Endodermal cell (in vitro differentiated cells): ENCODE results near the gene CDK5R1. TPM values are rescaled to one million over a fixed set of nuclear protein-coding genes. Genes with fewer than 3 reads are reported as not detected.
A peak's percentile ranks its signal among the peaks of the same experiment; 100 is the strongest.

Experiments used
- DNase-seq: peaks from one replicate; pipeline ENCODE4 v3.0.0-alpha.2; 2017
- H3K27ac ChIP-seq: 2 replicates; pipeline ENCODE4 v1.5.1; 2013; ENCODE audit warnings: mild to moderate bottlenecking, low read depth, low read length, moderate library complexity
- H3K27me3 ChIP-seq: 2 replicates; pipeline ENCODE4 v1.6.1; 2013; ENCODE audit warnings: mild to moderate bottlenecking, low read length, moderate library complexity; ENCODE audit not compliant: insufficient read depth, control insufficient read depth, poor library complexity, severe bottlenecking
- H3K36me3 ChIP-seq: 2 replicates; pipeline ENCODE4 v1.7.0; 2013; ENCODE audit warnings: mild to moderate bottlenecking, low read length, moderate library complexity; ENCODE audit not compliant: control insufficient read depth, insufficient read depth
- H3K4me1 ChIP-seq: one replicate; pipeline ENCODE4 v1.7.0; 2013; ENCODE audit warnings: low read length; ENCODE audit not compliant: control insufficient read depth, insufficient read depth
- H3K4me3 ChIP-seq: 2 replicates; pipeline ENCODE4 v1.5.1; 2013; ENCODE audit warnings: mild to moderate bottlenecking, low read length, moderate library complexity
- H3K9ac ChIP-seq: 2 replicates; pipeline ENCODE4 v1.6.1; 2013; ENCODE audit warnings: mild to moderate bottlenecking, low read length, moderate library complexity; ENCODE audit not compliant: poor library complexity, severe bottlenecking; ENCODE audit errors: extremely low read depth
- H3K9me3 ChIP-seq: 2 replicates; pipeline ENCODE4 v1.6.1; 2013; ENCODE audit warnings: mild to moderate bottlenecking, low read length, moderate library complexity; ENCODE audit not compliant: control insufficient read depth
- H3K27ac Mint-ChIP-seq: 2 replicates; pipeline ENCODE4 v1.8.0; 2020; ENCODE audit warnings: mixed read lengths
- H3K27me3 Mint-ChIP-seq: 2 replicates; pipeline ENCODE4 v1.8.0; 2021; ENCODE audit warnings: mild to moderate bottlenecking, mixed read lengths; ENCODE audit not compliant: insufficient read depth
- H3K36me3 Mint-ChIP-seq: 2 replicates; pipeline ENCODE4 v1.8.0; 2020; ENCODE audit warnings: low read depth, mixed read lengths
- H3K4me1 Mint-ChIP-seq: 2 replicates; pipeline ENCODE4 v1.8.0; 2020; ENCODE audit warnings: mixed read lengths
- H3K4me3 Mint-ChIP-seq: 2 replicates; pipeline ENCODE4 v1.8.0; 2020; ENCODE audit warnings: mild to moderate bottlenecking, moderate library complexity, mixed read lengths
- H3K9me3 Mint-ChIP-seq: 2 replicates; pipeline ENCODE4 v1.8.0; 2020; ENCODE audit warnings: mild to moderate bottlenecking, mixed read lengths
- WGBS, 2 experiments: methylation state at CpG; one replicate each; pipeline versions ENCODE4 v1.1.5 to v1.1.7; 2013; ENCODE audit warnings: missing lambda C conversion rate in 2 of 2, mixed read lengths in 1 of 2; ENCODE audit not compliant: insufficient coverage in 1 of 2, insufficient read length in 1 of 2; 5-methylcytosine and 5-hydroxymethylcytosine counted together
- total RNA-seq, 2 donors: library from RNA; stranded (reverse); fragmentation: NEBNext Ultra II Directional in 1 of 2; extraction: Animal tissue kit (Norgen Biotek cat#: 25700) in 1 of 2; gene quantifications; 2 replicates in 1 of 2; 3 replicates in 1 of 2; pipeline ENCODE4 v1.2.1, GENCODE V29; 2021
- TF ChIP-seq, protein P1 (sequence below): fragments of 200-600 bp; sonication (generic); conservative IDR thresholded peaks from 2 replicates; pipeline ENCODE4 v1.5.0; 2021; ENCODE audit warnings: antibody characterized with exemption, mild to moderate bottlenecking

Gene CDK5R1
- total RNA-seq, 2 donors from 2014 or later, result 9.8 to 10.3 TPM

- Histone ChIP-seq H3K27ac (peak overlapping the region; percentile 89), H3K9me3 (no peaks in the 10 kb centered on the region), H3K4me1 (peaks cover 10% of the 10 kb centered on the region), H3K9ac (no peak overlapping the region), H3K27me3 (no peaks in the 10 kb centered on the region), H3K36me3 (peaks cover 42% of the 10 kb centered on the region), H3K4me3 (no peak overlapping the region)
- H3K27me3 Mint-ChIP-seq, result no peaks in the 10 kb centered on the region
- TF ChIP-seq, protein P1, sequence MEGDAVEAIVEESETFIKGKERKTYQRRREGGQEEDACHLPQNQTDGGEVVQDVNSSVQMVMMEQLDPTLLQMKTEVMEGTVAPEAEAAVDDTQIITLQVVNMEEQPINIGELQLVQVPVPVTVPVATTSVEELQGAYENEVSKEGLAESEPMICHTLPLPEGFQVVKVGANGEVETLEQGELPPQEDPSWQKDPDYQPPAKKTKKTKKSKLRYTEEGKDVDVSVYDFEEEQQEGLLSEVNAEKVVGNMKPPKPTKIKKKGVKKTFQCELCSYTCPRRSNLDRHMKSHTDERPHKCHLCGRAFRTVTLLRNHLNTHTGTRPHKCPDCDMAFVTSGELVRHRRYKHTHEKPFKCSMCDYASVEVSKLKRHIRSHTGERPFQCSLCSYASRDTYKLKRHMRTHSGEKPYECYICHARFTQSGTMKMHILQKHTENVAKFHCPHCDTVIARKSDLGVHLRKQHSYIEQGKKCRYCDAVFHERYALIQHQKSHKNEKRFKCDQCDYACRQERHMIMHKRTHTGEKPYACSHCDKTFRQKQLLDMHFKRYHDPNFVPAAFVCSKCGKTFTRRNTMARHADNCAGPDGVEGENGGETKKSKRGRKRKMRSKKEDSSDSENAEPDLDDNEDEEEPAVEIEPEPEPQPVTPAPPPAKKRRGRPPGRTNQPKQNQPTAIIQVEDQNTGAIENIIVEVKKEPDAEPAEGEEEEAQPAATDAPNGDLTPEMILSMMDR, result peak; percentile 75
- peak; percentile 96 for DNase-seq
- WGBS, 2 experiments, result 22 to 30% methylated on average over 2 to 7 of the region's 7 CpGs
- peaks cover 37% of the 10 kb centered on the region for H3K36me3 Mint-ChIP-seq
- peaks cover 35% of the 10 kb centered on the region for H3K4me1 Mint-ChIP-seq
- H3K27ac Mint-ChIP-seq, result peak overlapping the region; percentile 74
- no peaks in the 10 kb centered on the region for H3K9me3 Mint-ChIP-seq
- no peak overlapping the region for H3K4me3 Mint-ChIP-seq
These were observed 3.3 kb upstream of the CDK5R1 start for GRCh38 chr17:32483451-32484019.

GRCh38 chr17:32484041-32484461, 2.7 kb upstream of the CDK5R1 start:
- Mint-ChIP-seq H3K27me3 (no peaks in the 10 kb centered on the region), H3K9me3 (no peaks in the 10 kb centered on the region), H3K36me3 (peaks cover 38% of the 10 kb centered on the region), H3K4me3 (no peak overlapping the region), H3K4me1 (peaks cover 40% of the 10 kb centered on the region), H3K27ac (peak overlapping the region; percentile 74)
- Histone ChIP-seq H3K4me3 (no peak overlapping the region), H3K27ac (peak overlapping the region; percentile 89), H3K36me3 (peaks cover 42% of the 10 kb centered on the region), H3K9ac (no peak overlapping the region), H3K9me3 (no peaks in the 10 kb centered on the region), H3K4me1 (peaks cover 14% of the 10 kb centered on the region), H3K27me3 (no peaks in the 10 kb centered on the region)
- WGBS, 2 experiments, result 69 to 72% methylated on average over 3 to 4 of the region's 4 CpGs
- TF ChIP-seq, protein P1, result no peak
- DNase-seq, result peak; percentile 82

GRCh38 chr17:32484628-32485027, 2.2 kb upstream of the CDK5R1 start:
- peaks cover 35% of the 10 kb centered on the region for H3K36me3 Mint-ChIP-seq
- peaks cover 17% of the 10 kb centered on the region for H3K4me1 ChIP-seq
- H3K27ac Mint-ChIP-seq, result no peak overlapping the region
- no peak overlapping the region for H3K27ac ChIP-seq
- WGBS, 2 experiments, result 94 to 95% methylated on average over 8 to 11 of the region's 11 CpGs
- no peak for DNase-seq
- peaks cover 38% of the 10 kb centered on the region for H3K36me3 ChIP-seq
- H3K4me3 Mint-ChIP-seq, result no peak overlapping the region
- peaks cover 45% of the 10 kb centered on the region for H3K4me1 Mint-ChIP-seq
- H3K9me3 ChIP-seq, result no peaks in the 10 kb centered on the region
- TF ChIP-seq, protein P1, result no peak
- H3K9me3 Mint-ChIP-seq, result no peaks in the 10 kb centered on the region
- no peak overlapping the region for H3K9ac ChIP-seq
- no peaks in the 10 kb centered on the region for H3K27me3 Mint-ChIP-seq
- H3K27me3 ChIP-seq, result no peaks in the 10 kb centered on the region
- H3K4me3 ChIP-seq, result no peak overlapping the region
